GM12865 (cell line): Measurements from ENCODE around the gene ZCCHC17.

Experiments
- DNase-seq: peaks from one replicate; pipeline ENCODE4 v3.0.0; 2010; ENCODE audit warnings: low read depth
- H3K4me3 ChIP-seq: 2 replicates; pipeline ENCODE4 v1.5.1; 2011; ENCODE audit warnings: mild to moderate bottlenecking, low read depth, low read length, control low read depth
- CTCF ChIP-seq: IDR thresholded peaks from 2 replicates; pipeline ENCODE4 v1.5.1; 2011; ENCODE audit warnings: low read length, control low read depth, low read depth, inconsistent platforms; ENCODE audit not compliant: insufficient read depth; ENCODE audit errors: missing control alignments

The ZCCHC17 gene

DNA sequence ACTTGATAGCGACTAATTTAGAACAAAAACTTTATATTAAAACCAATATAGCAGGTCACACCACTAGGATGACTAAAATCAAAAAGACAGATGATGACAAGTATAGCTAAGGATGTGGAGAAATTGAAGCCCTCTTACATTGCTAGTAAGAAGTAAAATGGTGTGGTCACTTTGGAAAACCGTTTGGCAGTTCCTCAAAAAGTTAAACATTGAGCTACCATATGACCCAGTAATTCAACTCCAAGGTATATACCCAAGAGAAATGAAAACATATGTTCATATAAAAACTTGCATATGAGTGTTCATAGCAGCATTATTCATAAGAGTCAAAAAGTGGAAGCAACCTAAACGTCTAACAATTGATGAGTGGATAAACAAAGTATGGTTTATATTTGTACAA, 103.1 kb downstream of the ZCCHC17 start:
- no peak for TF ChIP-seq CTCF

DNA sequence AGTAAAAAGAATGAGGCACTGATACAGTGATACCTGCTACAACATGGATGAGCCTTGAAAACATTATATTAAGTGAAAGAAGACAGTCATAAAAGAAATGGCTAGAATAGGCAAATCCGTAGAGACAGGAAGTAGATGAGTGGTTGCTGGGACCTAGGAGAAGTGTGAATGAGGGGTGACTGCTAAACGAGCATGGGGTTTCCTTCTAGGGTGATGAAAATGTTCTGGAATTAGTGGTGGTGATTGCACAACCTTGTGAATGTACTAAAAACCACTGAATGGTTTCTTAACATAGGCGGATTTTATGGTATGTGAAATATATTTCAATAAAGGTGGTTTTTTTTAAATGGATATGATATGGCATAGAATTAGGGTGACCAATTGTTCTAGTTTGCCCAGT, 103.6 kb downstream of the ZCCHC17 start:
- TF ChIP-seq CTCF: no peak
- no peak for DNase-seq
- no peak overlapping the region for H3K4me3 ChIP-seq

More for the DNA sequence above, 103.1 kb downstream of the ZCCHC17 start:
- no peak for DNase-seq
- H3K4me3 ChIP-seq: no peak overlapping the region

DNA sequence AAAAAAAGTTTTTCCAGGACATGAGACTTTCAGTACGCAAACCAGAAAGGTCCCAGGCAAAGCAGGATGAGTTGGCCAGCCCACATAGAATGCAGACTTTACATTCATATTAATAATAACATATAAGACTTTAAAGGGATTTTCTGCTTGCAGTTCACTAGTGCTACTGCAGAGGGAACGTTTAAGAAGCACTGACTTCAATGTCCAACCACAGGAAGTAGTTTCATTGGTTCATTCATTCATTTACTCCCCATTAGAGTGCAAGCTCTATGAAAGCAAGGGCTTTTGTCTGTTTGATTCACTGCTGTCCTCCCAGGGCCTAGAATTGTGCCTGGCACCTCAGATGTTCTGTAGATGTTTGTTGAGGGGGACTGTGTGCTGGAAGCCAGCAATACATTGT, 104.4 kb downstream of the ZCCHC17 start:
- DNase-seq: no peak
- no peak for TF ChIP-seq CTCF
- no peak overlapping the region for H3K4me3 ChIP-seq

DNA sequence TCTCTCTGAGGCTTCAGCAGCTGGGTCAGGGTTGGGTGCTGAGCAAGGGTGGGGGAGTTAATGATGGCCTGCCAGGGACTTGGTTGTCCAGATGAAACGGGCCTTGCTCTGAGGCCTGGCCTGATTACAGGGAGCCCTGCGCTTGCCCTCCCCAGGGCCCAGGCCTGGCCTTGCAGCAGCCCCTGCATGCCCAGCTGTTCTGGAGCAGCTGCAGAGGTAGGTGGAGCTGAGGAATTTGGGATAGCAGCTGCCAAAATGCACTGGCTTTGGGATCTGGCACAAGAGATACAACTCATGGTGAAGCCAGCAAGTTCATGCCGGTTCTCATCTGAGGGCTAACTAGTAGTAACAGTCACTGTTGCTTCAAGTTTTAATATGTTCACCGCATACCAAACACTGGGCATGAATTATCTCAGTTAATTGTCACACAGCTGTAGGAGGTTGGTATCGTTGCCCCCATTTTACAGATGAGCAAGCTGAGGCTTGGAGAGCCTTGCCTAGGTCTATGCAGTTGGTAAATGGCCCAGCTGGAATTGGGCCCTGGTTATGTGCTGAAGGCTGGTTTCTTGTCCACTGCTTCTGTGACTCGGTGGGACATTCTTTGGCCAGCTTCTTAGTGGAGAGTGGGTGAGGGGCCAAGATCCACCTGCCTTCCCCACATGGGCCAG, 108.9 kb downstream of the ZCCHC17 start:
- TF ChIP-seq CTCF: no peak
- DNase-seq: no peak

DNA sequence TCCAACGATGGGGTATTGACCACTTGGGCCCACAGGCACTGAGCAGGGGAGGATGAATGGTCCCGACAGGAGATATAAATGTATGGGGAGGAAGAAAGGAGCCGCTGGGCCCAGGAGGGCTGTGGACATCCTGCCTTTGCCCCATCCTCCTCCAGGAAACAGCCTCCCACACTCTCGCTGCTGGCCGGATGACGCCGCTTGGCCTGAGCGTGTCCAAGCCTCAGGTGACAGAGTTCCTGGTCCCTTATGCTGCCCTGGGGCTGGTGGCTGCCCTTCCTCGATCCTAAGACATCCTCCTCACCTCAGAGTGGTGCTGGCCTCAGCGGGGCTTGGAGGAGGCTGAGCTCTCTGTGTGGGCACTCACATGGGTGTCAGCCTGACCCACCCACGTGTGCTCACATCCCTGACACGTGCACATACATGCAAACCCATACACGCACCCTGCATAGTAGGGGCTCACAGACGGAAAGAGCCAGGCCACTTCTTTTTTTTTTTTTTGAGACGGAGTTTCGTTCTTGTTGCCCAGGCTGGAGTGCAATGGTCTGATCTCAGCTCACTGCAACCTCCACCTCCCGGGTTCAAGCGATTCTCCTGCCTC, 110.3 kb downstream of the ZCCHC17 start:
- no peak for TF ChIP-seq CTCF
- DNase-seq: no peak

More for the DNA sequence above, 108.9 kb downstream of the ZCCHC17 start:
- no peak overlapping the region for H3K4me3 ChIP-seq

DNA sequence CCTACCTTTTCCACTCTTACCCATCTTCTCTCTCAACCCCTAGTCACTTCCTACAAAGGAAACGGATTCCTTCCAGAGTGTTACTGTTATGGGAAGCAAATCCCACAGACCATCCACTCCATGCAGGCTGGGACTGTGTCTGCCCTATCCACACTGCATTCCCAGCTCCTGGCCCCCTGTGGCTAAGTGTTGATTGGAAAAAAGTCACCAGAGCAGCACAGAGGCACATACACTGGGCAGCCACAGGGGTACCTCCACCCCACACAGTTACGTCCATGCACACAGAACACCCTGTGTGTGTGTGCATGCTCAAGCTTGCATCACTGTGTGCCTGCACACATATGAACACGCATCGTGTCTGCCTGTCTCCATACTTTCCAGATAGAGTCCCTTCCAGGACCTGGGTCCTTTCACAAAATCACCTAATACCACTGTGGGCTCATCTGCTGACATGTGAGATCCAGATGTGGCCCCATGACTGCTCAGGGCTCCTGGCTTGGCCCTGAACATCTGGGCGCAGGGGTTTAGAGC, 112.0 kb downstream of the ZCCHC17 start:
- H3K4me3 ChIP-seq: no peak overlapping the region
- no peak for DNase-seq

More for the DNA sequence above, 110.3 kb downstream of the ZCCHC17 start:
- no peak overlapping the region for H3K4me3 ChIP-seq

More for the DNA sequence above, 112.0 kb downstream of the ZCCHC17 start:
- TF ChIP-seq CTCF: no peak
